ENCODE results near the gene ZFHX3.

Gene ZFHX3

GRCh38 chr16:72854267-72854959 lies 193.5 kb downstream of the ZFHX3 start:
- Histone ChIP-seq H3K4me3 (peak overlapping the region in 1 of 10 experiments; percentile 21; a peak in 1 of 20 replicates), H3K4me2 (peak overlapping the region; percentile 59 to 93 (median 78)), H3K9me3 (replicated peaks in 1 of 11) (no peaks in the 10 kb centered on the region), H3K9ac (peak overlapping the region in 9 of 11 experiments; percentile 13 to 53 (median 26); a peak in 8 of 22 replicates), H3K36me3 (peaks cover 0 to 16% (median 0%) of the 10 kb centered on the region in 11 experiments; a peak in 2 of 22 replicates), H3K27ac (peak overlapping the region in 9 of 11 experiments; percentile 15 to 66 (median 50); a peak in 17 of 22 replicates), H3K27me3 (no peaks in the 10 kb centered on the region), H4K20me1 (peaks cover 0 to 47% (median 0%) of the 10 kb centered on the region in 11 experiments; a peak in 5 of 22 replicates), H3K4me1 (peaks cover 27 to 91% (median 38%) of the 10 kb centered on the region in 10 experiments)
- TF ChIP-seq Cebpa-rat (IDR thresholded peaks at IDR 0.05) = no peak

DNA sequence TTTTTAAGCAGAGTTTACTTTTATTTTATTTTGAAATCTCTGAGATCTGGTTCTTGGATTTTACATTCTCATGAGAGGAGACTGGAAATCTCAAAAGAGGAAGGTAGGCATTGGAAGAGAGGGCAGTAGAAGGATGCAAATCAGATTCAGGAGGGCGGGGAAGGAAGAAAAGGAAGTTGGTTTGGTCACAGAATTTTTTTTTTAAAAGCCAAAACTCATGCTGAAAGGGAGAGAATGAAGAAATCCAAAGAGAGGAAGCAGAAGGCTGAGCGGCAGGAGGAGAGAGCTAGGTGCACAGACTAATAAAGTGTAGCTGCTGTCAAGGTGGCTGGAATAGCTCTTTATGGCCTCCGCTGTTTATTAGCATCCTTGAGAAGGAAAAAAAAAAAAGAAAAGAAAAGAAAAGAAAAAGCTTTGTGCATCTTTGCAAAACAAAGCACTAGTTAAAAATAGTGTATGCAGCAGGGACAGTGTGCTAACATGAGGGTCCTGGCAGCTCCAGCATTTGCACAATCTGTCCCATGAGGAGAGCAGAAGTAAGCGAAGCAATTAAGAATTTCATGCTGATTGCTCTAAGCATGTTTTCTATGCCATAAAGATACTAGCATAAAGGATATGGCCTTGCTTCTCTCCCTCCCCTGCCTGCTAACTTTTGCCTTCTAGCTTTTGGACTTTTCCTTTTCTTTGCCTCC lies 194.2 kb downstream of the ZFHX3 start:
- no peaks in the 10 kb centered on the region for H3K9me3 ChIP-seq (replicated peaks in 1 of 11)
- peaks cover 0 to 46% (median 0%) of the 10 kb centered on the region in 11 experiments; a peak in 5 of 22 replicates for H4K20me1 ChIP-seq
- peak overlapping the region in 9 of 11 experiments; percentile 13 to 53 (median 26); a peak in 8 of 22 replicates for H3K9ac ChIP-seq
- peaks cover 0 to 14% (median 0%) of the 10 kb centered on the region in 11 experiments; a peak in 2 of 22 replicates for H3K36me3 ChIP-seq
- H3K4me1 ChIP-seq = peaks cover 34 to 96% (median 44%) of the 10 kb centered on the region in 10 experiments
- peak overlapping the region; percentile 59 to 93 (median 78) for H3K4me2 ChIP-seq
- TF ChIP-seq Cebpa-rat (IDR thresholded peaks at IDR 0.05) = no peak; a peak in 1 of 22 replicates
- no peaks in the 10 kb centered on the region for H3K27me3 ChIP-seq
- peak overlapping the region in 2 of 10 experiments; percentile 19 to 21; a peak in 1 of 20 replicates for H3K4me3 ChIP-seq
- peak overlapping the region in 9 of 11 experiments; percentile 15 to 66 (median 50); a peak in 17 of 22 replicates for H3K27ac ChIP-seq

DNA sequence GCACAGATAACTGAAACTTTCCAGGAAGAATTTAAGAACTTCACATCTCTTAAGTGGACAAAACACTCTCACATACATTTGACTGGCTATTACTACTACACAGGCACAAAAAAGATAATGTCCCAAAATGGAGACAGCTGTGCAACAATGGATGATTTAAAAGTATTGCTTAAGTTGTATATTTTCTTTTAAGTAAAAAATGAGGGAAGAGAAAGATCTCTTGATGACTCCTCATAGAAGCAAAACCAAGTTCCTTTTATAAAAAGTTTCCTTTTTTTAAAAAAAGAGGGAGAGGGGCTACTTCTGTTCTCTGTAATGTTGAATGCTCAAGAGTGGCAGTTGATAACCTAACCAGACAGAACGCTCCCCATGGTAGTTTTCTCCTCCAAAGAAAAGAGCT lies 195.5 kb downstream of the ZFHX3 start:
- Histone ChIP-seq H3K4me1 (peaks cover 47 to 96% (median 55%) of the 10 kb centered on the region in 10 experiments), H3K4me2 (peak overlapping the region; percentile 17 to 93 (median 78); a peak in 21 of 22 replicates), H3K9ac (no peak overlapping the region), H3K27ac (peak overlapping the region in 4 of 11 experiments; percentile 40 to 66 (median 57); a peak in 6 of 22 replicates), H3K27me3 (no peaks in the 10 kb centered on the region), H3K36me3 (peaks cover 0 to 14% (median 0%) of the 10 kb centered on the region in 11 experiments; a peak in 1 of 22 replicates), H3K4me3 (no peak overlapping the region; a peak in 1 of 20 replicates), H3K9me3 (replicated peaks in 1 of 11) (no peaks in the 10 kb centered on the region), H4K20me1 (peaks cover 0 to 47% (median 0%) of the 10 kb centered on the region in 11 experiments; a peak in 6 of 22 replicates)
- TF ChIP-seq Cebpa-rat (IDR thresholded peaks at IDR 0.05) = no peak

GRCh38 chr16:72850853-72851252 lies 197.1 kb downstream of the ZFHX3 start:
- Histone ChIP-seq H3K9ac (no peak overlapping the region), H3K4me2 (peak overlapping the region in 10 of 11 experiments; percentile 3 to 93 (median 64); a peak in 13 of 22 replicates), H3K4me3 (no peak overlapping the region), H3K9me3 (replicated peaks in 1 of 11) (no peaks in the 10 kb centered on the region), H3K27ac (no peak overlapping the region), H4K20me1 (peaks cover 0 to 48% (median 0%) of the 10 kb centered on the region in 11 experiments; a peak in 7 of 22 replicates), H3K4me1 (peaks cover 61 to 96% (median 71%) of the 10 kb centered on the region in 10 experiments), H3K27me3 (no peaks in the 10 kb centered on the region), H3K36me3 (0 out of 22 replicates have a peak, but pooled peaks cover 0 to 5% (median 0%) of the 10 kb centered on the region in 11 experiments)
- no peak for TF ChIP-seq Cebpa-rat (IDR thresholded peaks at IDR 0.05)

DNA sequence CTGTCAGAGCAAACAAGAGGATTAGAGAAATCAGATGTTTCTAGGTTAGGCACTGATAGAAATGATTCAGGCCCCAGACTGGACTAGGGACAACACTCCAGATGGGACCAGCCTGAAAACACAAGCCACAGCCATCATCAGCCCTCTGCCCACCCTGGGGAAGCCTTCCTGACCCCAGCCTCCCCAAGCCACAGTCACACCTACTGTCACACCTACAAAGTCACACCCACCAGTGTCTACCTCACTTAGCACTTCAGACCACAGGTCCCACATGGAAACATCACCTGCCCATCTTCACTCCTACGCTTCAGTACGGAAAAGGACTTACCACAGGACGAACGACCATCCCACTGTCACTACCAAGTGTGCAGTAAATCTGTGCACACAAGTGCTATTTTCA lies 197.9 kb downstream of the ZFHX3 start:
- H3K4me1 ChIP-seq = peaks cover 69 to 96% (median 79%) of the 10 kb centered on the region in 10 experiments
- H4K20me1 ChIP-seq = peaks cover 0 to 53% (median 0%) of the 10 kb centered on the region in 11 experiments; a peak in 7 of 22 replicates
- TF ChIP-seq Cebpa-rat (IDR thresholded peaks at IDR 0.05) = no peak

GRCh38 chr16:72848759-72849664 lies 198.9 kb downstream of the ZFHX3 start:
- Histone ChIP-seq H3K9ac (peak overlapping the region in 3 of 11 experiments; percentile 15 to 59 (median 18); a peak in 3 of 22 replicates), H3K27ac (peak overlapping the region in 1 of 11 experiments; percentile 45; a peak in 1 of 22 replicates), H3K4me3 (no peak overlapping the region), H3K4me2 (peak overlapping the region; percentile 49 to 78 (median 66)), H4K20me1 (peaks cover 0 to 59% (median 0%) of the 10 kb centered on the region in 11 experiments; a peak in 7 of 22 replicates), H3K36me3 (peaks cover 0 to 5% (median 0%) of the 10 kb centered on the region in 11 experiments; a peak in 1 of 22 replicates), H3K4me1 (peaks cover 72 to 96% (median 83%) of the 10 kb centered on the region in 10 experiments), H3K9me3 (replicated peaks in 1 of 11) (no peaks in the 10 kb centered on the region), H3K27me3 (no peaks in the 10 kb centered on the region)
- TF ChIP-seq Cebpa-rat (IDR thresholded peaks at IDR 0.05) = no peak

More for the DNA sequence above, 197.9 kb downstream of the ZFHX3 start:
- Histone ChIP-seq H3K9me3 (replicated peaks in 1 of 11) (no peaks in the 10 kb centered on the region), H3K9ac (no peak overlapping the region), H3K4me2 (peak overlapping the region in 1 of 11 experiments; percentile 35; a peak in 2 of 22 replicates), H3K27ac (no peak overlapping the region), H3K36me3 (peaks cover 0 to 5% (median 0%) of the 10 kb centered on the region in 11 experiments; a peak in 1 of 22 replicates), H3K4me3 (no peak overlapping the region), H3K27me3 (no peaks in the 10 kb centered on the region)

DNA sequence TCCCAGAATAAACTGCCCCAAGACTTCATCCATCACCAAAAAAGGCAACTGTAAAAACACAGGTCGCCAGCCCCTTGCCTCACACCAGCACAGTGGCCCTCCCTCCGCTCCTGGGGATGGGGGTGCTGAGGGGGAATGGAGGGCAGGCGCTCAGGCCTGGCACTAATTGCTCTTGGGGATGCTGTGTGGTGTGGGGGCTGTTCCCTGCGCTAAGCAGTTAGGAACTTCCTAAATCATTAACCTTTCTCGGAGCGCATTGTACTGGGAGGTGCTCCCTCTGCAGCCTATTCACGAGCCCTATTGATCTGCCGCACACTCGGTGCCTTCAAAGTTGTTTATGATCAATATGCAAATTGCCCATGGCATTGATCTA lies 199.9 kb downstream of the ZFHX3 start:
- Histone ChIP-seq H4K20me1 (peaks cover 0 to 63% (median 0%) of the 10 kb centered on the region in 11 experiments; a peak in 7 of 22 replicates), H3K9ac (no peak overlapping the region), H3K9me3 (replicated peaks in 1 of 11) (no peaks in the 10 kb centered on the region), H3K4me2 (peak overlapping the region; percentile 14 to 79 (median 66); a peak in 18 of 22 replicates), H3K4me3 (no peak overlapping the region), H3K27me3 (no peaks in the 10 kb centered on the region), H3K36me3 (peaks cover 0 to 5% (median 0%) of the 10 kb centered on the region in 11 experiments; a peak in 1 of 22 replicates), H3K27ac (no peak overlapping the region; a peak in 1 of 22 replicates), H3K4me1 (peaks cover 67 to 94% (median 78%) of the 10 kb centered on the region in 10 experiments)
- no peak for TF ChIP-seq Cebpa-rat (IDR thresholded peaks at IDR 0.05)

All from BLaER1 treated with 17β-estradiol and CSF1 and Interleukin-3, amounts not matched to agents 10 nM and 100 nM (cell line).